Measurements from ENCODE around the gene ROBO4. TPM values are rescaled to one million over a fixed set of nuclear protein-coding genes. Genes with fewer than 3 reads are reported as not detected.

The ROBO4 gene
- polyA plus RNA-seq, 2 of the 4 experiments (the other 2 are of a cell fraction): not detected

DNA sequence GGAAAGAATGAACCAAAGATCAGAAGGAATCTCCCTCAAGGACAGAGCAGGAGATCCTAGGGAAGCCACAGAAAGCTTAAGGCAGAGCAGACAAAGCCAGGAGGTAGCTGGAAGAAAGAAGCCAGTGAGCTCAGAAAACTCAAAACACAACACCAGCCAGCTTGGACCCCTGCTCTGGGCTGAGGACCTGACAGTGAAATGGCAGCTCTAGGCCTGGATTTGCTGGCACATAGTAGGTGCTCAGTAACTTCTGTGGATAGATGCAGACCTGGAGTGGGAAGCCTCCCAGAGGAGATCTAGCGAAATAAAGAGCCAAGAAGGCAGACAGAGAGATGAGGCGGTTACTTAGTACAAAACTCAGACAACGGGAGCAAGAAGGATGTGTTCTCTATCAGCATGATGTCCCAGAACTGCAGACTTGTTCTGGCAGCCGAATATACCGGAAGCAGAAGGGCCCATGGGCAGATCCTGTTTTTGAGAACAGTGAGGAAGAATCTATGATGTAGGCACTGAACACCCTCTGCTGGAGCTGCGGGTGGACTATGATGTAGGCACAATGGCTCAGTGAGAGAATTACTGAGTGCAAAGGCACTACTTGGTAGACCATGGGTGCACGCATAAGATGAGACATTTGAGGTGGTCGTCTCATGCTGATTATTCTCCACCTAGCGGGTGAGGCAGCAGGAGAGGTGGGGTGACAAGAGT lies 4.8 kb downstream of the ROBO4 start:
- Histone ChIP-seq H3K4me3 (no peak overlapping the region), H3K4me1 (peaks cover under 1% of the 10 kb centered on the region; the same call in 1 of the 3 replicates), H3K27ac (no peak overlapping the region), H3K9me3 (no peaks in the 10 kb centered on the region), H3K4me2 (no peak overlapping the region)
- ChIA-PET POLR2A (interaction anchor here (3.4 kb wide), 1 partner anchor 17 kb away, joined by 10 read pairs; no protein-coding TSS in a partner anchor), CTCF (interaction anchor here (0.9 to 1.8 kb wide), 3 partner anchors 17 to 46 kb away, joined by 3 to 6 read pairs (median 4); partner anchors contain the start of gene HEPACAM)
- ATAC-seq: no peak
- no peak for TF ChIP-seq SREBF2 (IDR thresholded peaks at IDR 0.05)
- 57% methylated on average over 9 of the region's 9 CpGs for WGBS (ENCODE audit: missing lambda C conversion rate)
- no peak for FAIRE-seq
- DNase-seq (ENCODE audit: low read depth in 1 of 2, low spot score in 1 of 2): no peak

DNA sequence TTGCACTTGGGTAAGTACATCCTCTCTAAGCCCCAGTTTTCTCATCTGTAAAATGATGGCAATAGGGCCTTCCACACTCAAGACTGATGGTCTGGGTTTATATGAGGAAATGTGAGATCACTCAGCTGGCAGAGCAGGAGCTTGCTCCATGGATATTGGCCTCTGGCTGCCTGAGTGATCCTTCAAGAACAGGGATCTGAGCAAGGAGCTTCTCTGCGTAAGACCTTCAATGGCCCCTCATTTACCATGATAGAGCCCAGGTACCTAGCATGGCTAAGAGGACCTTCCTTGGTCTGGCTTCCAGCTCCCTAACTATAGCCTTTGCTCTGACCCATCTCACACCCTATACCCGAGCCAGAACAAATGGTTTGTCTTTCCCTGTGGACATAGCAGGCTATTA lies 5.5 kb downstream of the ROBO4 start:
- no peak for FAIRE-seq
- 60% methylated on average over 2 of the region's 2 CpGs for WGBS (ENCODE audit: missing lambda C conversion rate)
- CTCF ChIA-PET: interaction anchor here (0.9 to 1.8 kb wide), 3 partner anchors 16 to 45 kb away, joined by 3 to 7 read pairs (median 4); partner anchors contain the start of gene HEPACAM

More for the DNA sequence above, 5.5 kb downstream of the ROBO4 start:
- DNase-seq (ENCODE audit: low read depth in 1 of 2, low spot score in 1 of 2): no peak
- TF ChIP-seq CHD2 (IDR thresholded peaks at IDR 0.05; ENCODE audit: low read length, partially characterized antibody) (no peak), FOXS1 (CRISPR knock-in tag; IDR thresholded peaks at IDR 0.05) (no peak), HDAC2 (IDR thresholded peaks at IDR 0.05) (no peak), RFX5 (IDR thresholded peaks at IDR 0.05) (no peak), POLR2A (IDR thresholded peaks at IDR 0.05; ENCODE audit: low read length) (no peak), HOXB13 (CRISPR knock-in tag; IDR thresholded peaks at IDR 0.05; ENCODE audit: low read depth) (no peak), JUNB (IDR thresholded peaks at IDR 0.05) (no peak), ZFP36 (IDR thresholded peaks at IDR 0.05; ENCODE audit: borderline replicate concordance, partially characterized antibody) (no peak), REST (IDR thresholded peaks at IDR 0.05) (no peak), SMC3 (IDR thresholded peaks at IDR 0.05) (no peak), CTCF (IDR thresholded peaks at IDR 0.05) (no peak), RAD21 (conservative IDR thresholded peaks at IDR 0.05 in 1 of 2, IDR thresholded peaks at IDR 0.05 in 1 of 2) (no peak), ESRRA (IDR thresholded peaks at IDR 0.05; ENCODE audit: borderline replicate concordance, low read length) (no peak), MAFK (IDR thresholded peaks at IDR 0.05; ENCODE audit: partially characterized antibody) (no peak)
- TF ChIP-seq, protein P1, sequence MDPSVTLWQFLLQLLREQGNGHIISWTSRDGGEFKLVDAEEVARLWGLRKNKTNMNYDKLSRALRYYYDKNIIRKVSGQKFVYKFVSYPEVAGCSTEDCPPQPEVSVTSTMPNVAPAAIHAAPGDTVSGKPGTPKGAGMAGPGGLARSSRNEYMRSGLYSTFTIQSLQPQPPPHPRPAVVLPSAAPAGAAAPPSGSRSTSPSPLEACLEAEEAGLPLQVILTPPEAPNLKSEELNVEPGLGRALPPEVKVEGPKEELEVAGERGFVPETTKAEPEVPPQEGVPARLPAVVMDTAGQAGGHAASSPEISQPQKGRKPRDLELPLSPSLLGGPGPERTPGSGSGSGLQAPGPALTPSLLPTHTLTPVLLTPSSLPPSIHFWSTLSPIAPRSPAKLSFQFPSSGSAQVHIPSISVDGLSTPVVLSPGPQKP (IDR thresholded peaks at IDR 0.05; ENCODE audit: low read depth, low read length): no peak
- TF ChIP-seq, protein P2, sequence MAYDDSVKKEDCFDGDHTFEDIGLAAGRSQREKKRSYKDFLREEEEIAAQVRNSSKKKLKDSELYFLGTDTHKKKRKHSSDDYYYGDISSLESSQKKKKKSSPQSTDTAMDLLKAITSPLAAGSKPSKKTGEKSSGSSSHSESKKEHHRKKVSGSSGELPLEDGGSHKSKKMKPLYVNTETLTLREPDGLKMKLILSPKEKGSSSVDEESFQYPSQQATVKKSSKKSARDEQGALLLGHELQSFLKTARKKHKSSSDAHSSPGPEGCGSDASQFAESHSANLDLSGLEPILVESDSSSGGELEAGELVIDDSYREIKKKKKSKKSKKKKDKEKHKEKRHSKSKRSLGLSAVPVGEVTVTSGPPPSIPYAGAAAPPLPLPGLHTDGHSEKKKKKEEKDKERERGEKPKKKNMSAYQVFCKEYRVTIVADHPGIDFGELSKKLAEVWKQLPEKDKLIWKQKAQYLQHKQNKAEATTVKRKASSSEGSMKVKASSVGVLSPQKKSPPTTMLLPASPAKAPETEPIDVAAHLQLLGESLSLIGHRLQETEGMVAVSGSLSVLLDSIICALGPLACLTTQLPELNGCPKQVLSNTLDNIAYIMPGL (CRISPR knock-in tag; IDR thresholded peaks at IDR 0.05; ENCODE audit: borderline replicate concordance): no peak
- no peak for ATAC-seq
- POLR2A ChIA-PET: interaction anchor here (3.4 kb wide), 1 partner anchor 16 kb away, joined by 10 read pairs; no protein-coding TSS in a partner anchor
- Histone ChIP-seq H3K4me1 (no peaks in the 10 kb centered on the region), H3K4me3 (no peak overlapping the region), H3K4me2 (no peak overlapping the region), H3K27ac (no peak overlapping the region), H3K9me3 (no peaks in the 10 kb centered on the region)
